SIG-M5 treated with dmso at 0.1 percent for 504 hours (cell line): ENCODE data around the gene ZNF385A.
"Not testable (repeated sequence)": the region's sequence is repeated elsewhere in the genome, so short reads cannot be mapped to it uniquely, and the experiment has no call there.

Source experiments
- DNase-seq: peaks from one replicate; lab custom pipeline; 2025; ENCODE audit not compliant: unreplicated experiment; lab: John Stamatoyannopoulos, UW

ZNF385A gene

GRCh38 chr12:54330442-54330841 lies 54.1 kb downstream of the ZNF385A start:
- no peak for DNase-seq

- DNase-seq, result no peak
Measured at GRCh38 chr12:54329759-54330158, 54.8 kb downstream of the ZNF385A start.

- no peak for DNase-seq
Measured at GRCh38 chr12:54328595-54329337, 55.8 kb downstream of the ZNF385A start.

GRCh38 chr12:54325442-54326109 lies 59.0 kb downstream of the ZNF385A start:
- not testable (repeated sequence) for DNase-seq

- peak; percentile 100 for DNase-seq
Measured at GRCh38 chr12:54324617-54325441, 59.7 kb downstream of the ZNF385A start, which contains the start of gene COPZ1. TSS of gene COPZ1 (plus strand) at chr12:54325131. CDS start at chr12:54325164, 33 bp downstream.

- no peak for DNase-seq
Measured at GRCh38 chr12:54321363-54321762, 63.2 kb downstream of the ZNF385A start.
